HFFc6 (cell line): ENCODE data around the gene PRIM1. TPM values are rescaled to one million over a fixed set of nuclear protein-coding genes. Genes with fewer than 3 reads are reported as not detected.
A peak's percentile ranks its signal among the peaks of the same experiment; 100 is the strongest.
"Not testable (repeated sequence)": the region's sequence is repeated elsewhere in the genome, so short reads cannot be mapped to it uniquely, and the experiment has no call there.

ENCODE experiments used
- DNase-seq: peaks from one replicate; pipeline ENCODE4 v3.0.0-alpha.2; 2018
- H3K27ac Mint-ChIP-seq: 2 replicates; pipeline ENCODE4 v1.8.0; 2020; ENCODE audit warnings: mild to moderate bottlenecking, mixed read lengths
- H3K27me3 Mint-ChIP-seq: 2 replicates; pipeline ENCODE4 v1.8.0; 2021; ENCODE audit warnings: mild to moderate bottlenecking, moderate library complexity, mixed read lengths; ENCODE audit not compliant: insufficient read depth
- H3K36me3 Mint-ChIP-seq: 2 replicates; pipeline ENCODE4 v1.8.0; 2021; ENCODE audit warnings: low read depth, mixed read lengths
- H3K4me1 Mint-ChIP-seq: 2 replicates; pipeline ENCODE4 v1.8.0; 2020; ENCODE audit warnings: low read depth, mixed read lengths
- H3K4me3 Mint-ChIP-seq: 2 replicates; pipeline ENCODE4 v1.8.0; 2020; ENCODE audit warnings: mild to moderate bottlenecking, moderate library complexity, mixed read lengths
- H3K9me3 Mint-ChIP-seq: 2 replicates; pipeline ENCODE4 v1.8.0; 2020; ENCODE audit warnings: mild to moderate bottlenecking, mixed read lengths
- total RNA-seq, 6 experiments: library from RNA; stranded (reverse); fragmentation: NEBNext Ultra II Directional; extraction: Animal tissue kit (Norgen Biotek cat#: 25700); gene quantifications; 2 replicates in 1 of 6; 3 replicates in 5 of 6; pipeline ENCODE4 v1.2.3, GENCODE V29; 2021
- TF ChIP-seq, protein P1 (sequence below): fragments of 200-600 bp; sonication (generic); IDR thresholded peaks from 2 replicates; pipeline ENCODE4 v1.5.0; 2021; ENCODE audit warnings: antibody characterized with exemption, mild to moderate bottlenecking

PRIM1 gene
- total RNA-seq, 6 experiments from 2014 or later = 5.8 to 13.1 (median 10.7) TPM

GRCh38 chr12:56758728-56759262 lies 6.7 kb upstream of the PRIM1 start:
- H3K27ac Mint-ChIP-seq = no peak overlapping the region
- H3K4me3 Mint-ChIP-seq = no peak overlapping the region
- no peak for DNase-seq
- H3K9me3 Mint-ChIP-seq = peaks cover 10% of the 10 kb centered on the region
- peaks cover 9% of the 10 kb centered on the region for H3K36me3 Mint-ChIP-seq
- H3K27me3 Mint-ChIP-seq = peaks cover 2% of the 10 kb centered on the region
- H3K4me1 Mint-ChIP-seq = peaks cover 25% of the 10 kb centered on the region
- TF ChIP-seq, protein P1, sequence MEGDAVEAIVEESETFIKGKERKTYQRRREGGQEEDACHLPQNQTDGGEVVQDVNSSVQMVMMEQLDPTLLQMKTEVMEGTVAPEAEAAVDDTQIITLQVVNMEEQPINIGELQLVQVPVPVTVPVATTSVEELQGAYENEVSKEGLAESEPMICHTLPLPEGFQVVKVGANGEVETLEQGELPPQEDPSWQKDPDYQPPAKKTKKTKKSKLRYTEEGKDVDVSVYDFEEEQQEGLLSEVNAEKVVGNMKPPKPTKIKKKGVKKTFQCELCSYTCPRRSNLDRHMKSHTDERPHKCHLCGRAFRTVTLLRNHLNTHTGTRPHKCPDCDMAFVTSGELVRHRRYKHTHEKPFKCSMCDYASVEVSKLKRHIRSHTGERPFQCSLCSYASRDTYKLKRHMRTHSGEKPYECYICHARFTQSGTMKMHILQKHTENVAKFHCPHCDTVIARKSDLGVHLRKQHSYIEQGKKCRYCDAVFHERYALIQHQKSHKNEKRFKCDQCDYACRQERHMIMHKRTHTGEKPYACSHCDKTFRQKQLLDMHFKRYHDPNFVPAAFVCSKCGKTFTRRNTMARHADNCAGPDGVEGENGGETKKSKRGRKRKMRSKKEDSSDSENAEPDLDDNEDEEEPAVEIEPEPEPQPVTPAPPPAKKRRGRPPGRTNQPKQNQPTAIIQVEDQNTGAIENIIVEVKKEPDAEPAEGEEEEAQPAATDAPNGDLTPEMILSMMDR = no peak

- H3K36me3 Mint-ChIP-seq, H3K4me3 Mint-ChIP-seq, DNase-seq, H3K27me3 Mint-ChIP-seq, H3K9me3 Mint-ChIP-seq, H3K27ac Mint-ChIP-seq: not testable (repeated sequence)
- peaks cover 17% of the 10 kb centered on the region for H3K4me1 Mint-ChIP-seq
Measured at GRCh38 chr12:56757971-56758370, 5.8 kb upstream of the PRIM1 start.

DNA sequence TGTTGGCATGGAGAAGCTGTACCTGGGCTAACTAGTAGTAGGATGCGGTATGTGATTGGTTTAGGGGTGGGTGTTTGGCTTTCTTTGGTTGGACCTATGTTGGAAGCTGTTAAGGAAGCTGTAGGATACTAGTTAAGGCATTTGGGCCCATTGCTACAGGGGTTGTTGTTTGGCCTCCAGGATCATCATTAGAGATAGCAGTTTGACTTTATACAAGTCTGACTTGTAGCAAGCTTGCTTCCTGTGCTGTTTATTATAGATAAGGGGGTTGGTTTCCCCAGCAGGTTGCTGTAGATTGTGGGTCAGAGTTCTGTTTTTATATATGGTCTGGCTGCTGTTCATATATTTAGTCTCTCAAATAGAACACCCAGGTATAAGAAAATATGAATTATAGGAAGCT lies 1.4 kb upstream of the PRIM1 start:
- peaks cover 4% of the 10 kb centered on the region for H3K36me3 Mint-ChIP-seq
- peaks cover 4% of the 10 kb centered on the region for H3K9me3 Mint-ChIP-seq
- H3K4me3 Mint-ChIP-seq = no peak overlapping the region
- TF ChIP-seq, protein P1 = no peak
- DNase-seq = no peak
- H3K27me3 Mint-ChIP-seq = no peaks in the 10 kb centered on the region; the same call in 1 of the 2 replicates
- no peak overlapping the region for H3K27ac Mint-ChIP-seq
- H3K4me1 Mint-ChIP-seq = peaks cover 24% of the 10 kb centered on the region

- not testable (repeated sequence) for H3K27ac Mint-ChIP-seq, DNase-seq, H3K27me3 Mint-ChIP-seq, H3K9me3 Mint-ChIP-seq, H3K36me3 Mint-ChIP-seq
- Mint-ChIP-seq H3K4me3 (peak overlapping the region; percentile 93; the same call in 1 of the 2 replicates), H3K4me1 (peaks cover 18% of the 10 kb centered on the region)
Measured at GRCh38 chr12:56750596-56750995, 1.5 kb downstream of the PRIM1 start.

DNA sequence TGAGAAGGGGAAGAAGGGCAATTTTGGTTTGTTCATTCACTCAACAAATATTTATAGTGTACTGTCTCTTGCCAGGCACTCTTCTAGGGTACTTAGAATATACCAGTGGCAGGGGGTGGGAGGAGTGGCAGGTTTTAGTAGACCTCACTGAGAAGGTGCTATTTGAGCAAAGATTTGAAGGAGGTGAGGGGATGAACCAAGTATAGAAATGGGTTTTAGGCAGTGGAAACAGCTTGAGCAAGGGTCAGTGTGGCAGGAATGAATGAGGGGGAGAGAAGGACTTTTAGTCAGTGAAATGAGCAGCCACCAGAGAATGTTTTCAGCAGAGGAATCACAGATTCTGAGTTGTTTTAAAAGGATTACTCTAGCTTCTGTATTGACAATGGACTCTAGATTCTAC lies 2.3 kb downstream of the PRIM1 start:
- Mint-ChIP-seq H3K27me3 (no peaks in the 10 kb centered on the region), H3K27ac (no peak overlapping the region), H3K4me3 (0 out of 2 replicates have a peak overlapping the region, but pooled peaks have one; percentile 5), H3K36me3 (peaks cover 5% of the 10 kb centered on the region; the same call in 1 of the 2 replicates), H3K9me3 (no peaks in the 10 kb centered on the region), H3K4me1 (peaks cover 18% of the 10 kb centered on the region)
- no peak for DNase-seq
- TF ChIP-seq, protein P1 = no peak

DNA sequence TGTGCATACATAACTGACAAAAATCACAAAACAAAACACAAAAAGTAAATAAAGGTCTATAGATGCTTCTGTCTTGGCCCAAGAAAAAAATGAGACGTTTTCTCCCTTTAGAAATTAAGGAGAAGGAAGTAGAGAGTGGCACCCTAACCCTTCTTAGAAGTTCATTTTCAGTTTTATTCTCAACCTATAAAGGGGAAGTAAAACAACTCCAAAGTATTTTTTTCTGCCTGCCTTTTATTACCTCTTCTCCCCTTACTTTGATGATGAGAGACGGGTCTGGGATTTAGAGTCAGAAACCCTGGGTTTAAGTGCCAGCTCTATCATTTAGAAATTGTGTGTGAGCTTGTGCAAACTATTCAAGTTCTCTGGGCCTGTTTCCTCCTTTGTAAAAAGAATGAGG lies 2.8 kb downstream of the PRIM1 start:
- Mint-ChIP-seq H3K27ac (no peak overlapping the region), H3K9me3 (no peaks in the 10 kb centered on the region), H3K4me1 (peaks cover 18% of the 10 kb centered on the region), H3K4me3 (no peak overlapping the region), H3K27me3 (no peaks in the 10 kb centered on the region), H3K36me3 (peaks cover 5% of the 10 kb centered on the region; the same call in 1 of the 2 replicates)
- DNase-seq = no peak
- TF ChIP-seq, protein P1 = no peak
